Astrocyte (in vitro differentiated cells and primary cell): ENCODE data around the gene CLPX. TPM values are rescaled to one million over a fixed set of nuclear protein-coding genes. Genes with fewer than 3 reads are reported as not detected.

Experiments
- DNase-seq: peaks from one replicate; pipeline ENCODE4 v3.0.0-alpha.2; 2010; ENCODE audit warnings: low read depth
- FAIRE-seq: peaks from 2 replicates; lab custom pipeline; 2011; peaks lifted over from hg19 to GRCh38; lab: Jason Lieb, UNC
- H2AFZ ChIP-seq: 2 replicates; pipeline ENCODE4 v1.6.0; 2012; ENCODE audit warnings: low read depth, low read length, inconsistent platforms
- H3K27ac ChIP-seq: 2 replicates; pipeline ENCODE4 v1.5.1; 2011; ENCODE audit warnings: low read depth, low read length, inconsistent platforms
- H3K27me3 ChIP-seq: 2 replicates; pipeline ENCODE4 v1.6.0; 2011; ENCODE audit warnings: low read length, inconsistent platforms; ENCODE audit not compliant: insufficient read depth
- H3K36me3 ChIP-seq: 2 replicates; pipeline ENCODE4 v1.5.1; 2011; ENCODE audit warnings: low read length, inconsistent platforms; ENCODE audit not compliant: insufficient read depth
- H3K4me1 ChIP-seq: 2 replicates; pipeline ENCODE4 v1.5.1; 2011; ENCODE audit warnings: low read length, inconsistent platforms; ENCODE audit not compliant: insufficient read depth
- H3K4me2 ChIP-seq: 2 replicates; pipeline ENCODE4 v1.6.0; 2012; ENCODE audit warnings: low read length, inconsistent platforms
- H3K4me3 ChIP-seq: 2 replicates; pipeline ENCODE4 v1.5.1; 2011; ENCODE audit warnings: low read depth, mild to moderate bottlenecking, low read length, inconsistent platforms; ENCODE audit not compliant: insufficient read depth
- H3K79me2 ChIP-seq: 2 replicates; pipeline ENCODE4 v1.6.0; 2012; ENCODE audit warnings: mild to moderate bottlenecking, low read length, inconsistent platforms; ENCODE audit not compliant: insufficient read depth
- H3K9ac ChIP-seq: 2 replicates; pipeline ENCODE4 v1.6.0; 2012; ENCODE audit warnings: mild to moderate bottlenecking, low read length, inconsistent platforms
- H3K9me3 ChIP-seq: 2 replicates; pipeline ENCODE4 v1.5.1; 2012; ENCODE audit warnings: low read depth, mild to moderate bottlenecking, low read length, inconsistent platforms; ENCODE audit not compliant: insufficient read depth
- H4K20me1 ChIP-seq: 2 replicates; pipeline ENCODE4 v1.6.0; 2012; ENCODE audit warnings: low read length, inconsistent platforms; ENCODE audit not compliant: insufficient read depth
- H3K27ac Mint-ChIP-seq: one replicate; pipeline ENCODE4 v1.8.0; 2021; ENCODE audit warnings: mild to moderate bottlenecking, mixed read lengths; ENCODE audit not compliant: unreplicated experiment
- H3K27me3 Mint-ChIP-seq: one replicate; pipeline ENCODE4 v1.8.0; 2021; ENCODE audit warnings: low read depth, mixed read lengths; ENCODE audit not compliant: unreplicated experiment
- H3K36me3 Mint-ChIP-seq: one replicate; pipeline ENCODE4 v1.8.0; 2021; ENCODE audit warnings: low read depth, mixed read lengths; ENCODE audit not compliant: unreplicated experiment
- H3K4me1 Mint-ChIP-seq: one replicate; pipeline ENCODE4 v1.8.0; 2021; ENCODE audit warnings: low read depth, mixed read lengths; ENCODE audit not compliant: unreplicated experiment
- H3K4me3 Mint-ChIP-seq: one replicate; pipeline ENCODE4 v1.8.0; 2021; ENCODE audit warnings: mild to moderate bottlenecking, moderate library complexity, mixed read lengths; ENCODE audit not compliant: unreplicated experiment
- H3K9me3 Mint-ChIP-seq: one replicate; pipeline ENCODE4 v1.8.0; 2021; ENCODE audit warnings: mild to moderate bottlenecking, mixed read lengths; ENCODE audit not compliant: unreplicated experiment
- CTCF ChIP-seq: IDR thresholded peaks from 2 replicates; pipeline ENCODE4 v1.5.1; 2011; ENCODE audit warnings: low read depth, mild to moderate bottlenecking, inconsistent platforms, low read length, moderate library complexity; ENCODE audit not compliant: insufficient read depth
- EZH2 ChIP-seq: IDR thresholded peaks from 2 replicates; pipeline ENCODE4 v1.6.1; 2012; ENCODE audit warnings: mild to moderate bottlenecking, low read length, inconsistent platforms; ENCODE audit not compliant: insufficient read depth
- total RNA-seq: library from RNA; stranded (reverse); gene quantifications from 2 replicates; pipeline ENCODE4 v1.2.1, GENCODE V29; 2021

Gene CLPX
- total RNA-seq, 1 donor from 2014 or later, result 45.2 TPM

GRCh38 chr15:65196637-65197336 is 11.6 kb upstream of the CLPX start:
- peaks cover 12% of the 10 kb centered on the region for H3K27me3 ChIP-seq
- no peak for DNase-seq
- no peak for FAIRE-seq
- H3K9ac ChIP-seq, result no peak overlapping the region
- H3K79me2 ChIP-seq, result no peaks in the 10 kb centered on the region
- no peaks in the 10 kb centered on the region for H4K20me1 ChIP-seq
- no peak overlapping the region for H2AFZ ChIP-seq
- H3K9me3 ChIP-seq, result no peaks in the 10 kb centered on the region
- Mint-ChIP-seq H3K36me3 (peaks cover 3% of the 10 kb centered on the region), H3K4me1 (no peaks in the 10 kb centered on the region), H3K27ac (no peak overlapping the region), H3K27me3 (peaks cover 17% of the 10 kb centered on the region), H3K4me3 (no peak overlapping the region), H3K9me3 (no peaks in the 10 kb centered on the region)
- H3K27ac ChIP-seq, result no peak overlapping the region
- H3K4me3 ChIP-seq, result no peak overlapping the region
- no peaks in the 10 kb centered on the region for H3K4me1 ChIP-seq
- H3K36me3 ChIP-seq, result no peaks in the 10 kb centered on the region
- no peak overlapping the region for H3K4me2 ChIP-seq
- TF ChIP-seq EZH2, result no peak
- TF ChIP-seq CTCF, result no peak

DNA sequence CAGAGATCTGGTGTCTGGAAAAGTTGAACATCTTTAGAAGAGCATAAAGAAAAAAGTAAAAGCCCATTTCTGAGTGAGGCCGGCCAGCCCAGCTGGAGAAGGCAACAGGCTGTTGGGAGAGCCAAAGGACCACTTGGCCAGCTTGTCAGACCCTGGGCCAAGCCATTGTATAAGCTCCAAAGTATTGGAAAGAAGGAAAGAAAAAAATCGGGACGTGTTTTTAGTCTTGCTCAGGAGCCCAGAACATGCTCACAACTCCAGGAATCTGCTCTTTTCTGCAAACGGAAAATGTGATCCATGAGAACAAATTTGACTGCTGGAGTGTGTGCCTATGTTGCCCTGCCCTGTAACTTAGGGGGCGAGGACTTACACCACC is 10.4 kb upstream of the CLPX start:
- Histone ChIP-seq H3K79me2 (no peaks in the 10 kb centered on the region), H3K4me2 (no peak overlapping the region), H3K9ac (no peak overlapping the region), H3K9me3 (no peaks in the 10 kb centered on the region), H3K27ac (no peak overlapping the region), H3K4me3 (no peak overlapping the region), H3K4me1 (no peaks in the 10 kb centered on the region), H2AFZ (no peak overlapping the region), H4K20me1 (no peaks in the 10 kb centered on the region), H3K36me3 (no peaks in the 10 kb centered on the region), H3K27me3 (peaks cover 12% of the 10 kb centered on the region)
- Mint-ChIP-seq H3K36me3 (peaks cover 3% of the 10 kb centered on the region), H3K27me3 (peaks cover 13% of the 10 kb centered on the region), H3K4me1 (no peaks in the 10 kb centered on the region), H3K9me3 (no peaks in the 10 kb centered on the region), H3K4me3 (no peak overlapping the region), H3K27ac (no peak overlapping the region)
- FAIRE-seq (no peak), DNase-seq (no peak)
- TF ChIP-seq EZH2 (no peak), CTCF (no peak)

DNA sequence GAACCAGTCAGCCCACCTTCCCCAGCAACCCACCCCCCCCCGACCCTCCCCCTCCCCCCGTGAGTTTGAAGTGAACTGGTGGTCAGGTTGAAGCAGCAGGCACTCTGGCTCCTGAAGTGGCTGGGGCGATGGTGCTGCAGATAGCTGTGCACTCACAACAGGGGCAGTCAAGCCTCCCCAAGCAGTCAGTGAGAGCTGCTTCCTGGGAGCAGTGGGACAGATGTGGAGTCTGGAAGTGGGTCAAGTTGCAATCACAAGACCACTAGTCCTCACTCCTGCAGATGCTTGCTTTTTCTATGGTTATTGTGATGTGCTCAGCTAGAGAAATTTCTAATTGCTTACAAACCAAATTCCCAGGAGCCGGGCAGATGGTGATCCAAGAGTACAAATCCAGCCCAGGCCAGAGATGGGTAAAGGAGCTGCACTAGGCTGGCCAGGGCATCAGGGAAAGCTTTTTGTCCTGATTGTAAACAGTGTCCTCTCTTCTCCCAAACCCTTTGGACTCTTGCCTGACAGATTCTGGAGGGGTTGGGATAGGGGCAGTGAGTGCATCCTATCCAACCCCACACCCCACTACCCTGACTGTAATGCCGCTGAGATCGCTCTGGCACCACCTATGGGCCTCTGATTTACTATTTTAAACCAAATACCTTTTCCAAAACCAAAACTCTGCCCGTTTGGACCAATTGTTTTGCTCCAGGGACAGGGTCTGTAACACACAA is 9.8 kb upstream of the CLPX start:
- no peaks in the 10 kb centered on the region for H3K4me1 ChIP-seq
- peaks cover 12% of the 10 kb centered on the region for H3K27me3 ChIP-seq
- Mint-ChIP-seq H3K4me1 (no peaks in the 10 kb centered on the region), H3K27me3 (peaks cover 9% of the 10 kb centered on the region), H3K4me3 (no peak overlapping the region), H3K36me3 (peaks cover 3% of the 10 kb centered on the region), H3K9me3 (no peaks in the 10 kb centered on the region), H3K27ac (no peak overlapping the region)
- H3K4me3 ChIP-seq, result no peak overlapping the region
- no peak overlapping the region for H3K4me2 ChIP-seq
- no peaks in the 10 kb centered on the region for H3K9me3 ChIP-seq
- FAIRE-seq, result no peak
- no peak overlapping the region for H3K27ac ChIP-seq
- H3K9ac ChIP-seq, result no peak overlapping the region
- no peak for TF ChIP-seq EZH2
- TF ChIP-seq CTCF, result no peak
- DNase-seq, result no peak
- no peaks in the 10 kb centered on the region for H3K79me2 ChIP-seq
- no peaks in the 10 kb centered on the region for H3K36me3 ChIP-seq
- no peak overlapping the region for H2AFZ ChIP-seq
- H4K20me1 ChIP-seq, result no peaks in the 10 kb centered on the region
